Testis (tissue), 3 donors: Measurements from ENCODE around the gene USP43. TPM values are rescaled to one million over a fixed set of nuclear protein-coding genes. Genes with fewer than 3 reads are reported as not detected.
A peak's percentile ranks its signal among the peaks of the same experiment; 100 is the strongest.

Source experiments
- DNase-seq: peaks from one replicate; pipeline ENCODE4 v3.0.0-alpha.2; 2019
- H3K27ac ChIP-seq, 2 donors: fragments of 200-600 bp; sonication (generic); one replicate each; pipeline ENCODE4 v1.5.1; 2019
- H3K27me3 ChIP-seq: fragments of 200-600 bp; sonication (generic); one replicate; pipeline ENCODE4 v1.5.1; 2019
- H3K36me3 ChIP-seq: fragments of 200-600 bp; sonication (generic); one replicate; pipeline ENCODE4 v1.5.1; 2017; ENCODE audit warnings: low read depth; ENCODE audit errors: missing control alignments
- H3K4me1 ChIP-seq: fragments of 200-600 bp; sonication (generic); one replicate; pipeline ENCODE4 v1.5.1; 2019
- H3K4me3 ChIP-seq, 2 donors: fragments of 200-600 bp; sonication (generic); one replicate each; pipeline ENCODE4 v1.5.1; 2017 to 2019
- H3K9me3 ChIP-seq: fragments of 200-600 bp; sonication (generic); one replicate; pipeline ENCODE4 v1.5.1; 2017
- POLR2A ChIP-seq: fragments of 450-650 bp; IDR thresholded peaks from one replicate; pipeline ENCODE4 v1.6.1; 2017; ENCODE audit warnings: antibody characterized with exemption, mild to moderate bottlenecking, moderate library complexity
- WGBS, 2 donors: methylation state at CpG; one replicate each; pipeline ENCODE4 v1.1.5; 2018; 5-methylcytosine and 5-hydroxymethylcytosine counted together
- intact Hi-C: fragments of 100-400 bp; cut with DNase I; formaldehyde crosslinking; loops from one replicate; pipeline ENCODE4 v1.15.1; 2023; ENCODE audit warnings: low total_unique reads
- polyA plus RNA-seq: library from polyadenylated mRNA; stranded (reverse); fragments of 350-450 nt; fragmentation: Illumina TruSeq; extraction: RNeasy Lipid Tissue Mini Kit (QIAGEN cat#74804); gene quantifications from one replicate; pipeline ENCODE4 v1.2.3, GENCODE V29; 2014; ENCODE audit warnings: low read depth, low replicate concordance; ENCODE audit not compliant: insufficient read depth
- total RNA-seq, 2 donors: library from RNA; depleted of rRNA; stranded (reverse); fragments of >200 nt; gene quantifications; one replicate each; pipeline ENCODE4 v1.2.3, GENCODE V29; 2016
- TF ChIP-seq, protein P1 (sequence below), 3 experiments: fragments of 450-650 bp in 2 of 3; fragments of 200-600 bp in 1 of 3; sonication (generic) in 1 of 3; IDR thresholded peaks; one replicate each; pipeline ENCODE4 v1.5.1; 2016 to 2019; ENCODE audit warnings: antibody characterized with exemption in 3 of 3, mild to moderate bottlenecking in 2 of 3, moderate library complexity in 1 of 3

Gene USP43
- total and polyA plus RNA-seq, 3 donors from 2014 or later: 4.6 to 7.2 (median 6.4) TPM

- WGBS, 2 donors: 65 to 71% methylated on average over 10 to 12 of the region's 12 CpGs
- TF ChIP-seq, protein P1, sequence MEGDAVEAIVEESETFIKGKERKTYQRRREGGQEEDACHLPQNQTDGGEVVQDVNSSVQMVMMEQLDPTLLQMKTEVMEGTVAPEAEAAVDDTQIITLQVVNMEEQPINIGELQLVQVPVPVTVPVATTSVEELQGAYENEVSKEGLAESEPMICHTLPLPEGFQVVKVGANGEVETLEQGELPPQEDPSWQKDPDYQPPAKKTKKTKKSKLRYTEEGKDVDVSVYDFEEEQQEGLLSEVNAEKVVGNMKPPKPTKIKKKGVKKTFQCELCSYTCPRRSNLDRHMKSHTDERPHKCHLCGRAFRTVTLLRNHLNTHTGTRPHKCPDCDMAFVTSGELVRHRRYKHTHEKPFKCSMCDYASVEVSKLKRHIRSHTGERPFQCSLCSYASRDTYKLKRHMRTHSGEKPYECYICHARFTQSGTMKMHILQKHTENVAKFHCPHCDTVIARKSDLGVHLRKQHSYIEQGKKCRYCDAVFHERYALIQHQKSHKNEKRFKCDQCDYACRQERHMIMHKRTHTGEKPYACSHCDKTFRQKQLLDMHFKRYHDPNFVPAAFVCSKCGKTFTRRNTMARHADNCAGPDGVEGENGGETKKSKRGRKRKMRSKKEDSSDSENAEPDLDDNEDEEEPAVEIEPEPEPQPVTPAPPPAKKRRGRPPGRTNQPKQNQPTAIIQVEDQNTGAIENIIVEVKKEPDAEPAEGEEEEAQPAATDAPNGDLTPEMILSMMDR (IDR thresholded peaks at IDR 0.05): no peak
- TF ChIP-seq POLR2A: no peak
- intact Hi-C loops: no loop called here
- Histone ChIP-seq H3K4me3 (no peak overlapping the region), H3K9me3 (no peaks in the 10 kb centered on the region), H3K4me1 (no peaks in the 10 kb centered on the region), H3K27me3 (no peaks in the 10 kb centered on the region), H3K36me3 (no peaks in the 10 kb centered on the region), H3K27ac (no peak overlapping the region)
- no peak for DNase-seq
These were observed 83.2 kb downstream of the USP43 start for GRCh38 chr17:9728564-9728963.

GRCh38 chr17:9729034-9729650, 83.8 kb downstream of the USP43 start:
- no peak for TF ChIP-seq POLR2A
- TF ChIP-seq, protein P1 (IDR thresholded peaks at IDR 0.05): peak; percentile 91 to 99 (median 97)
- Histone ChIP-seq H3K27me3 (no peaks in the 10 kb centered on the region), H3K36me3 (no peaks in the 10 kb centered on the region), H3K9me3 (no peaks in the 10 kb centered on the region), H3K4me1 (no peaks in the 10 kb centered on the region), H3K27ac (no peak overlapping the region), H3K4me3 (no peak overlapping the region)
- 14 to 23% methylated on average over 2 of the region's 2 CpGs for WGBS, 2 donors
- DNase-seq: peak; percentile 50
- intact Hi-C loops: no loop called here

GRCh38 chr17:9729735-9730420, 84.6 kb downstream of the USP43 start:
- TF ChIP-seq, protein P1 (IDR thresholded peaks at IDR 0.05): no peak
- no peak for TF ChIP-seq POLR2A
- Histone ChIP-seq H3K36me3 (no peaks in the 10 kb centered on the region), H3K4me3 (no peak overlapping the region), H3K27ac (no peak overlapping the region), H3K9me3 (no peaks in the 10 kb centered on the region), H3K27me3 (no peaks in the 10 kb centered on the region), H3K4me1 (no peaks in the 10 kb centered on the region)
- 85 to 90% methylated on average over 11 of the region's 11 CpGs for WGBS, 2 donors
- no peak for DNase-seq
- intact Hi-C loops: no loop called here

- Histone ChIP-seq H3K4me1 (no peaks in the 10 kb centered on the region), H3K27ac (no peak overlapping the region), H3K4me3 (no peak overlapping the region), H3K36me3 (no peaks in the 10 kb centered on the region), H3K9me3 (no peaks in the 10 kb centered on the region), H3K27me3 (no peaks in the 10 kb centered on the region)
- TF ChIP-seq, protein P1 (IDR thresholded peaks at IDR 0.05): no peak
- TF ChIP-seq POLR2A: no peak
- no peak for DNase-seq
- WGBS, 2 donors: 38 to 42% methylated on average over 9 of the region's 9 CpGs
- intact Hi-C loops: no loop called here
These were observed 105.2 kb downstream of the USP43 start for GRCh38 chr17:9750524-9750923.
